Cardiac muscle cell (in vitro differentiated cells and primary cell): ENCODE data around the gene SCUBE1. TPM values are rescaled to one million over a fixed set of nuclear protein-coding genes. Genes with fewer than 3 reads are reported as not detected.

Experiments
- DNase-seq, 2 donors: peaks; one replicate each; pipeline versions ENCODE4 v3.0.0 to v3.0.0-alpha.2; 2010 to 2017; ENCODE audit warnings: low read depth in 1 of 2, low spot score in 1 of 2
- H3K27ac ChIP-seq: fragments of 200-600 bp; sonication (generic); 2 replicates; pipeline ENCODE4 v1.5.1; 2016
- H3K27me3 ChIP-seq: fragments of 200-600 bp; sonication (generic); 2 replicates; pipeline ENCODE4 v1.6.0; 2016; ENCODE audit warnings: control low read depth
- H3K36me3 ChIP-seq: fragments of 200-600 bp; sonication (generic); 2 replicates; pipeline ENCODE4 v1.5.1; 2016; ENCODE audit warnings: control low read depth
- H3K4me1 ChIP-seq: fragments of 200-600 bp; sonication (generic); 2 replicates; pipeline ENCODE4 v1.8.1; 2017; ENCODE audit warnings: low read depth, mild to moderate bottlenecking, mixed run types
- H3K4me3 ChIP-seq: fragments of 200-600 bp; sonication (generic); 2 replicates; pipeline ENCODE4 v1.5.1; 2016; ENCODE audit warnings: mild to moderate bottlenecking
- H3K9me3 ChIP-seq: fragments of 200-600 bp; sonication (generic); 2 replicates; pipeline ENCODE4 v1.5.1; 2017; ENCODE audit warnings: low read depth, mild to moderate bottlenecking, control low read depth
- polyA plus RNA-seq: library from polyadenylated mRNA; unstranded; fragments of >200 nt; fragmentation: Nextera tagmentation; extraction: Ambion mirVana; gene quantifications from 2 replicates; pipeline ENCODE4 v1.2.1, GENCODE V29; 2016
- total RNA-seq: library from RNA; depleted of rRNA; stranded (reverse); fragments of >200 nt; gene quantifications from 2 replicates; pipeline ENCODE4 v1.2.3, GENCODE V29; 2016
- TF ChIP-seq, protein P1 (sequence below): IDR thresholded peaks from 2 replicates; pipeline ENCODE4 v1.5.1; 2012; ENCODE audit warnings: low read depth, mild to moderate bottlenecking, low read length

The SCUBE1 gene
- total and polyA plus RNA-seq, 2 experiments from 2014 or later, result 2.1 to 6.9 TPM

- H3K27me3 ChIP-seq, result no peaks in the 10 kb centered on the region
- TF ChIP-seq, protein P1, sequence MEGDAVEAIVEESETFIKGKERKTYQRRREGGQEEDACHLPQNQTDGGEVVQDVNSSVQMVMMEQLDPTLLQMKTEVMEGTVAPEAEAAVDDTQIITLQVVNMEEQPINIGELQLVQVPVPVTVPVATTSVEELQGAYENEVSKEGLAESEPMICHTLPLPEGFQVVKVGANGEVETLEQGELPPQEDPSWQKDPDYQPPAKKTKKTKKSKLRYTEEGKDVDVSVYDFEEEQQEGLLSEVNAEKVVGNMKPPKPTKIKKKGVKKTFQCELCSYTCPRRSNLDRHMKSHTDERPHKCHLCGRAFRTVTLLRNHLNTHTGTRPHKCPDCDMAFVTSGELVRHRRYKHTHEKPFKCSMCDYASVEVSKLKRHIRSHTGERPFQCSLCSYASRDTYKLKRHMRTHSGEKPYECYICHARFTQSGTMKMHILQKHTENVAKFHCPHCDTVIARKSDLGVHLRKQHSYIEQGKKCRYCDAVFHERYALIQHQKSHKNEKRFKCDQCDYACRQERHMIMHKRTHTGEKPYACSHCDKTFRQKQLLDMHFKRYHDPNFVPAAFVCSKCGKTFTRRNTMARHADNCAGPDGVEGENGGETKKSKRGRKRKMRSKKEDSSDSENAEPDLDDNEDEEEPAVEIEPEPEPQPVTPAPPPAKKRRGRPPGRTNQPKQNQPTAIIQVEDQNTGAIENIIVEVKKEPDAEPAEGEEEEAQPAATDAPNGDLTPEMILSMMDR, result no peak
- no peaks in the 10 kb centered on the region for H3K36me3 ChIP-seq
- no peaks in the 10 kb centered on the region for H3K9me3 ChIP-seq
- no peak for DNase-seq
- H3K27ac ChIP-seq, result no peak overlapping the region
- peaks cover 13% of the 10 kb centered on the region for H3K4me1 ChIP-seq
- no peak overlapping the region for H3K4me3 ChIP-seq
These were observed 73.9 kb downstream of the SCUBE1 start for GRCh38 chr22:43269246-43269645.

- H3K27ac ChIP-seq, result no peak overlapping the region
- H3K4me1 ChIP-seq, result peaks cover 24% of the 10 kb centered on the region
- TF ChIP-seq, protein P1, result no peak
- H3K9me3 ChIP-seq, result no peaks in the 10 kb centered on the region
- no peaks in the 10 kb centered on the region for H3K27me3 ChIP-seq
- no peak for DNase-seq
- no peaks in the 10 kb centered on the region for H3K36me3 ChIP-seq
- no peak overlapping the region for H3K4me3 ChIP-seq
These were observed 75.1 kb downstream of the SCUBE1 start for GRCh38 chr22:43267981-43268660.

DNA sequence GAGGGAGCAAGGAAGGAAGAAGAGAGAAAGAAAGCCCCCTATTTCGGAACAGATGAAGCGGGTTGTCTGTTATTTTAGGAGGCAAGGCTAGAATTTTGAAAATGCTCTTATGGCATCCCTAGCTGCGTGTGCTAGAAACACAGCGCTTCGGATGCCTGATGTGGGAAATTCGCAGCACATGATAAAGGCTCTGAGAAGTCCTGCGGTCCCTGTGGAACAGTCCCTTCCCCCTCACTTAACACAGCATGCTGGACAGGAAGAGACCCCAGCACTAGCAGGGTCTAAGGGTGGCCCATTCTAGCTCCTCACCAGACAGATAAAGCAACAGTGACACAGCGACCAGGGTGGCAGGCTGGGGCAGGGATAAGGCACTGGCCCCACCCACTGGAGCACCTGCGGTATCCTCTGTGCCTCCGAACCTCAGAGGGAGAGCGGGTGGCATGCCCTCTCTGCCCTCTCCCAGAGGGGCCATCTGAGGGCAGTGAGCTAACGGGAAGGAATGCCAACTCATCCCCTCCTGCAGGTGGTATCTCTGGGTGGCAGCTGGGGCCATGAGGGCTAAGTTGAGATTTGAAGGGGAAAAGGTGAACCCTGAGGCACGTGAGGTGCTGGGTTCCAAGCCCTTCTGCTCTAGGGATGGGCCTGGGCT, 75.7 kb downstream of the SCUBE1 start:
- Histone ChIP-seq H3K36me3 (no peaks in the 10 kb centered on the region), H3K9me3 (no peaks in the 10 kb centered on the region), H3K4me3 (no peak overlapping the region), H3K27ac (no peak overlapping the region), H3K27me3 (no peaks in the 10 kb centered on the region), H3K4me1 (peaks cover 26% of the 10 kb centered on the region)
- no peak for DNase-seq
- TF ChIP-seq, protein P1, result no peak

DNA sequence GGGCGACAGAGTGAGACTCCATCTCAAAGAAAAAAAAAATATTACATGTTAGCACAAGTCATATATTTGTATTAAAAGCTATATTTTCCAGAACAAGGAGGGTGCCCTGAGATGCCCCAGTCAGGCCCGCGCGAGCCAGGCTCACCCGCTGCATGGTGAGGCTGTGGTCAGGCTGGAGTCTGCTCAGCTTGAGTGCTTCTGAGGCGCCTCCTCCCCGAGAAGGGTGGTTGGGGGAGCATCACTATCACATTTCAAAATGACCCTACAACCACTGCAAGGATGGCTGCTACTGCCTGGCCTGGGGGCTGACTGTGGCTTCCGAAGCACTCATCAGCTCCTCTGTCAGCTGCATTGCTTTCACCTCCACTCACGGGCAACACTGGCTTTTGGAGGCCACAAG, 77.1 kb downstream of the SCUBE1 start:
- no peaks in the 10 kb centered on the region for H3K36me3 ChIP-seq
- no peak overlapping the region for H3K27ac ChIP-seq
- no peaks in the 10 kb centered on the region for H3K27me3 ChIP-seq
- TF ChIP-seq, protein P1, result no peak
- no peak overlapping the region for H3K4me3 ChIP-seq
- DNase-seq, result peak in 1 of 2 donors; percentile 35
- H3K9me3 ChIP-seq, result no peaks in the 10 kb centered on the region
- H3K4me1 ChIP-seq, result peaks cover 26% of the 10 kb centered on the region

- H3K27ac ChIP-seq, result peak overlapping the region; percentile 20
- no peaks in the 10 kb centered on the region for H3K27me3 ChIP-seq
- no peaks in the 10 kb centered on the region for H3K9me3 ChIP-seq
- TF ChIP-seq, protein P1, result no peak
- H3K4me1 ChIP-seq, result peaks cover 26% of the 10 kb centered on the region
- DNase-seq, result peak in 1 of 2 donors; percentile 90
- H3K4me3 ChIP-seq, result no peak overlapping the region
- no peaks in the 10 kb centered on the region for H3K36me3 ChIP-seq
These were observed 79.3 kb downstream of the SCUBE1 start for GRCh38 chr22:43263645-43264514.
